Caco-2 (cell line): ENCODE results near the gene COL9A3. TPM values are rescaled to one million over a fixed set of nuclear protein-coding genes. Genes with fewer than 3 reads are reported as not detected.
A peak's percentile ranks its signal among the peaks of the same experiment; 100 is the strongest.

Experiments
- BruUV-seq: library from RNA; stranded (reverse); fragments of 400-500 nt; replicated peaks from 2 replicates; lab custom pipeline; 2021; lab: Mats Ljungman, UMichigan
- CTCF ChIA-PET: fragments of 300-600 bp; sonication (Branson Sonifier 250); formaldehyde crosslinking; loops from one replicate; lab custom pipeline; 2022; ENCODE audit warnings: antibody characterized with exemption; lab: Charles Lee
- POLR2A ChIA-PET: fragments of 300-600 bp; sonication (Branson Sonifier 250); formaldehyde crosslinking; loops from one replicate; lab custom pipeline; 2022; ENCODE audit warnings: antibody characterized with exemption; lab: Charles Lee
- DNase-seq, 2 experiments: peaks; one replicate each; pipeline versions ENCODE4 v3.0.0 to v3.0.0-alpha.2; 2020 to 2022
- H3K27me3 ChIP-seq: replicated peaks from 2 replicates; pipeline ENCODE4 v1.6.0; 2011; ENCODE audit warnings: low read length; ENCODE audit not compliant: control insufficient read depth, insufficient read depth
- H3K36me3 ChIP-seq: 2 replicates; pipeline ENCODE4 v1.5.1; 2011; ENCODE audit warnings: low read length; ENCODE audit not compliant: control insufficient read depth, insufficient read depth
- H3K4me1 ChIP-seq: fragments of 250-450 bp; sonication (Bioruptor Pico); 2 replicates; pipeline ENCODE4 v1.5.1; 2020; ENCODE audit warnings: mild to moderate bottlenecking
- H3K4me3 ChIP-seq: 2 replicates; pipeline ENCODE4 v1.5.1; 2011; ENCODE audit warnings: low read depth, mild to moderate bottlenecking, control low read depth, low read length
- H3K9me3 ChIP-seq: fragments of 250-450 bp; sonication (Bioruptor Pico); 2 replicates; pipeline ENCODE4 v1.5.1; 2020; ENCODE audit warnings: mild to moderate bottlenecking, moderate library complexity
- H3K27ac Mint-ChIP-seq: one replicate; pipeline ENCODE4 v1.8.0; 2022; ENCODE audit warnings: mixed read lengths; ENCODE audit not compliant: unreplicated experiment
- H3K27me3 Mint-ChIP-seq: one replicate; pipeline ENCODE4 v1.8.0; 2022; ENCODE audit warnings: mixed read lengths; ENCODE audit not compliant: insufficient read depth, unreplicated experiment
- H3K36me3 Mint-ChIP-seq: one replicate; pipeline ENCODE4 v1.8.0; 2022; ENCODE audit warnings: mild to moderate bottlenecking, mixed read lengths; ENCODE audit not compliant: insufficient read depth, unreplicated experiment
- H3K4me1 Mint-ChIP-seq: one replicate; pipeline ENCODE4 v1.8.0; 2022; ENCODE audit warnings: low read depth, mixed read lengths; ENCODE audit not compliant: unreplicated experiment
- H3K4me3 Mint-ChIP-seq: one replicate; pipeline ENCODE4 v1.8.0; 2022; ENCODE audit warnings: mild to moderate bottlenecking, moderate library complexity, mixed read lengths; ENCODE audit not compliant: unreplicated experiment
- H3K9me3 Mint-ChIP-seq: one replicate; pipeline ENCODE4 v1.8.0; 2022; ENCODE audit warnings: mixed read lengths; ENCODE audit not compliant: unreplicated experiment
- CTCF ChIP-seq, 2 experiments: fragments of 200-600 bp in 1 of 2; IDR thresholded peaks; 1 replicate in 1 of 2; 2 replicates in 1 of 2; pipeline versions ENCODE4 v1.5.1 to v1.8.0; 2011 to 2022; ENCODE audit warnings: antibody characterized with exemption in 1 of 2, control low read depth in 1 of 2, inconsistent platforms in 1 of 2, low read depth in 1 of 2, low read length in 1 of 2, mild to moderate bottlenecking in 1 of 2, moderate library complexity in 1 of 2; ENCODE audit not compliant: insufficient read depth in 1 of 2, severe bottlenecking in 1 of 2, unreplicated experiment in 1 of 2
- intact Hi-C: fragments of 100-400 bp; cut with micrococcal nuclease; formaldehyde crosslinking; loops from one replicate; pipeline ENCODE4 v1.10.0; 2022; ENCODE audit not compliant: unreplicated experiment
- total RNA-seq: library from RNA; stranded (reverse); gene quantifications from 2 replicates; pipeline ENCODE4 v1.2.3, GENCODE V29; 2022

Gene COL9A3
- total RNA-seq, 1 experiment from 2014 or later: 6.4 TPM

DNA sequence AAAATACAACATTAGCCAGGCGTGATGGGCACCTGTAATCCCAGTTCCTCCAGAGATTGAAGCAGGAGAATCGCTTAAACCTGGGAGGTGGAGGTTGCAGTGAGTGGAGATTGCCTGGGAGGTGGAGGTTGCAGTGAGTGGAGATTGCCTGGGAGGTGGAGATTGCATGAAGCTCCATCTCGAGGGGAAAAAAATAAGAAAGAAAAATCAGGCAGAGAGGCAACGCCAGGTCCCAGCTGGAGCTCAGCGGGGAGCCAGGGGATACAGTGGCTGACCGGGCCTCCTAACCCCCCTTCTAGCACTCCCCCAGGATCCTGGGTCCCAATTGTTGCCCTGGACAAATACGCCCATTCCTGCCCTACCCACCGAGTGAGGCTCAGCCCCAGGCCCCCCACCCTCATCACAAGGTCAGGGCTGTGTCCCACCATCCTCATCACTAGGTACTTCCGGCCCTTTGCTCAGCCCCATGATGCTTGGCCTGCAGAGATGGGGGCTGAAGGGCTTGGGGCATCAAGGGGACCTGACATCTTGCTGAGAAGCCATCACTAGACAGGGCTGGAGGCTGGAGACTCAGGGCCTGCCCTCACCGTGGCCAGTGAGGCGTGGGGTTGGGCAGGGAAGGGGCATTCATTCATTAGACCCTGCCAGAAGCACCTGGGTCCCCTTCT is 10.3 kb upstream of the COL9A3 start:
- no peak for TF ChIP-seq CTCF (IDR thresholded peaks at IDR 0.05; ENCODE audit: insufficient read depth in 1 of 2, low read depth in 1 of 2, low read length in 1 of 2, severe bottlenecking in 1 of 2, unreplicated experiment in 1 of 2)
- Histone ChIP-seq H3K36me3 (peaks cover 30% of the 10 kb centered on the region), H3K9me3 (no peaks in the 10 kb centered on the region), H3K27me3 (no peaks in the 10 kb centered on the region), H3K4me1 (peaks cover 14% of the 10 kb centered on the region), H3K4me3 (no peak overlapping the region; the same call in 1 of the 2 replicates)
- Mint-ChIP-seq H3K27ac (peak overlapping the region; percentile 65), H3K27me3 (no peaks in the 10 kb centered on the region), H3K9me3 (no peaks in the 10 kb centered on the region), H3K4me3 (peak overlapping the region; percentile 91), H3K4me1 (peaks cover 12% of the 10 kb centered on the region), H3K36me3 (peaks cover 62% of the 10 kb centered on the region)
- intact Hi-C loops: loop anchor here (1.0 to 5.0 kb wide), 3 partner anchors 12 to 119 kb away; partner anchors contain the start of gene TCFL5
- TSS peak; percentile 25 for BruUV-seq
- DNase-seq: no peak
- ChIA-PET POLR2A (interaction anchor here (0.7 to 2.1 kb wide), 2 partner anchors 10 kb away, joined by 3 to 17 read pairs; partner anchors contain the start of genes COL9A3 and MRGBP), CTCF (interaction anchor here (1.5 to 3.2 kb wide), 3 partner anchors 10 to 15 kb away, joined by 3 to 16 read pairs (median 9); partner anchors contain the start of gene MRGBP)

DNA sequence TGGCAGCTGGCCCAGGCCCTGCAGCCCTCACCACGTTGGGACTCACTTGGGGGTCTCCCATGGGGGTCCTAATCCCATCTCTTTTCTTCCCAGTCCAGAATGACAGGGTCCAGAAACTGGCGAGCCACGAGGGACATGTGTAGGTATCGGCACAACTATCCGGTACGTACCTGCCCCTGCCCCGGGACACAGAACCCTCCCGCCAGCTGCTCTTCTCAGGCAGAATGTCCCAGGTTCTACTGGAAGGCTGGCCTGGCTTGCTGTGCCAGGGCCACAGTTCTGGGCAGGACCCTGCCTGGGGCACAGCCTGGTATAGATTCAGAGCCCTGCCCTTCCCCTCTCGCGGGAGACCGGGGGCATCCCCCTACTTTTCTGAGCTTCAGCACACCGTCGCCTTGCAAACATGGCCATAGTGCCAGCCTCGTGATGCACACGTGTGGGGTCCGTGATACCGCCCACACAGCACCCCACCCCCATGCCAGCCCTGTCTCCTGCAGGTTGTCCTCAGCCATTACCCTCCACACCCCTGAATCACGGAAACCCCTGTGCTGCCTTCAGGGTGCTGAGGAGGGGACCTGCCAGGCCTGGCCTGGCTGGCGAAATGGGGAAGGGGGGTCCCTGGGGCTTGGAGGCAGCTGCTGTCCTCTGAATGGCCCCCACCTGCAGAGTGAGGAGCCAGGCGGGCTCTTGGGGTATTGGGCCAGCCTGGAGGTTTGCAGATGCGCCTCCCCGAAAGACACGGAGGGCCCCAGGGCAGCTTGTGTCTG is 9.2 kb upstream of the COL9A3 start:
- ChIA-PET POLR2A (interaction anchor here (0.6 to 1.0 kb wide), 3 partner anchors 11 to 54 kb away, joined by 3 to 7 read pairs (median 5); partner anchors contain the start of genes MRGBP and TCFL5), CTCF (interaction anchor here (0.6 to 3.1 kb wide), 20 partner anchors 10 to 329 kb away, joined by 3 to 57 read pairs (median 4); partner anchors contain the start of genes COL9A3 and MRGBP)
- H3K4me1 ChIP-seq: peaks cover 14% of the 10 kb centered on the region
- Mint-ChIP-seq H3K9me3 (no peaks in the 10 kb centered on the region), H3K27me3 (no peaks in the 10 kb centered on the region), H3K4me3 (no peak overlapping the region), H3K4me1 (peaks cover 12% of the 10 kb centered on the region), H3K36me3 (peaks cover 65% of the 10 kb centered on the region), H3K27ac (no peak overlapping the region)
- no TSS peak for BruUV-seq
- no peaks in the 10 kb centered on the region for H3K27me3 ChIP-seq
- intact Hi-C loops: loop anchor here (1.0 to 5.0 kb wide), 3 partner anchors 55 to 139 kb away; partner anchors contain the start of gene TCFL5
- H3K9me3 ChIP-seq: no peaks in the 10 kb centered on the region
- DNase-seq: no peak
- TF ChIP-seq CTCF (IDR thresholded peaks at IDR 0.05; ENCODE audit: insufficient read depth in 1 of 2, low read depth in 1 of 2, low read length in 1 of 2, severe bottlenecking in 1 of 2, unreplicated experiment in 1 of 2): no peak
- H3K4me3 ChIP-seq: no peak overlapping the region
- peaks cover 31% of the 10 kb centered on the region for H3K36me3 ChIP-seq
